NCI-H1694 (cell line): ENCODE measurements around the gene KRTAP22-1.

Experiments used
- DNase-seq: peaks from one replicate; lab custom pipeline; 2025; lab: John Stamatoyannopoulos, UW

The KRTAP22-1 gene

DNA sequence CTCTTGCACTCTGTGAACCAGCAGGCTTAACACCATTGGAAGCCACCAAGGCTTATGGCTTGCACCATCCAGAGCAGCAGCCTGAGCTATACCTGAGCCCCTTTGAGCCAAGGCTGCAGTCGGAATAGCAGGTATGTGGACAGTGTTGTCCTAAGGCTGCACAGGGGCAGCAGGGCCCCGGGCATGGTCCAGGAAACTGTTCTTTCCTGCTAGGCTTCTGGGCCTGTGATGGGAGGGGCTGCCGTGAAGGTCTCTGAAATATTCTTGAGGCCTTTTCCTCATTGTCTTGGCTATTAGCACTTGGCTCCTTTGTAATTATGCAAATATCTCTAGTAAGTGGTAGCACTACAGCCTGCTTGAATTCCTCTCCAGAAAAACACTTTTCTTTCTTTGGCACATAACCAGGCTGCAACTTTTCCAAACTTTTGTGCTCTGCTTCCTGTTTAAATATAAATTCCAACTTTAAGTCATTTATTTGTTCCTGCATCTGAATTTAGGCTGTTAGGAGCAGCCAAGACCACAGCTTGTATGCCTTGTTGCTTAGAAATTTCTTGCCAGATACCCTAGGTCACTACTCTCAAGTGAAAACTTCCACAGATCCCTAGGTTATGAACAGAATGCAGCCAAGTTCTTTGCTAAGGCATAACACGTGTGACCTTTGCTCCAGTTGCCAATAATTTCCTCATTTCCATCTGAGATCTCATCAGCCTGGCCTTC lies 24.7 kb downstream of the KRTAP22-1 start:
- DNase-seq: no peak

DNA sequence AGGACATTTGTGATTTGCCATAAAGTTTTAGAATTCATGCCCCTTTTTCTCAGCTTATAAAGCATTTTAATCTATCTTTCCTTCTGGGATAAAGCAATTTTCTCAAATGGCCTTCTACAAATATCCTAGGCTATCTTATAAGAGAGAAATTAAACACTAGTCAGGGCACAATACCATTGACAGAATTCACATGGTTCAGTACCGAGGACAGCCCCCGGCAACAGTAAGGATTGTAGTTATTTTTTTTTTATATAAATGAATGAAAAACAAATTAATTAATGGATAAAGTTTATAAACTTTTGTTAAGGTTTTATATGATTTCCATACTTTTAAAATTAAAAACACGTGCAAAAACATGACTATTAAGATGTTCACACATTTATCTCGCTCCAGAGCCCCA lies 27.2 kb downstream of the KRTAP22-1 start:
- DNase-seq: no peak

DNA sequence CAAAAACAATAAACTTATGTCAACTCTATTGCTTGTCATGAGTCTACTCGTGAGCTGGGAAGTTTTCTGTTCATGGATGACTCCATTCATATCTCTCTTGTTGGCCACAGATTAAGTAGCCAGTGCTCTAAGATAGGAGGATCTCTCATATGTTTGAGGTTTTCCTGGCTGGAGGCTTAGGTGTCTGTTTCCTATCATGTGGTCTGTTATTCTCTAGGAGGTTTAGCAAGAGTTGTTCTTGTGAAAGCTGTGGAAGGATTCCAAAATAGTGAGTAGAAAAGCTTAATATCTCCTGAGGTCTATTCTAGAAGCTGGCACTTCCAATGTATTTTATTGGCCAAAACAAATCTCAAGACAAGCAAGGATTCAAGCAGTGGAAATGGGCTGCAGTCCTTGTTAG lies 28.3 kb downstream of the KRTAP22-1 start:
- no peak for DNase-seq

DNA sequence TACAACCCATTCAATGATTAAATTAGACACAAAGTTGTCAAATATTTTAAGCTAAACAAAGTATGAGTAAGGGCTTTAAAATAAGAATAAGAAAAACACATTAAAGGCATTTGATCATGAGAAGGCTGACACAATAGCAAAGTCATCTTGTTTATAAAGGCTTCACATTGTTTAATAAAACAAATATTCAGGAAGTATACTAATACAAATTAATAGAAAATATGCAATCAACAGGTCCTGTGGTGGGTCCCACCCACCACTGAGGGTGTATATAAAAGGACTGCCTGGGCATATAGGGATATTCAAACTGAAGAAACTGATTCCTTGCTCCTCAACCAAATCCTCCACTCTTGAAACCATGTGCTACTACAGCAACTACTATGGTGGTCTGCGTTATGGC lies 34.0 kb downstream of the KRTAP22-1 start, which contains the start of gene KRTAP20-2:
Gene KRTAP20-2 (plus strand): TSS at position 301 of the 400 bp plus-strand sequence. CDS start 58 bp downstream, at position 359.
- DNase-seq: no peak

DNA sequence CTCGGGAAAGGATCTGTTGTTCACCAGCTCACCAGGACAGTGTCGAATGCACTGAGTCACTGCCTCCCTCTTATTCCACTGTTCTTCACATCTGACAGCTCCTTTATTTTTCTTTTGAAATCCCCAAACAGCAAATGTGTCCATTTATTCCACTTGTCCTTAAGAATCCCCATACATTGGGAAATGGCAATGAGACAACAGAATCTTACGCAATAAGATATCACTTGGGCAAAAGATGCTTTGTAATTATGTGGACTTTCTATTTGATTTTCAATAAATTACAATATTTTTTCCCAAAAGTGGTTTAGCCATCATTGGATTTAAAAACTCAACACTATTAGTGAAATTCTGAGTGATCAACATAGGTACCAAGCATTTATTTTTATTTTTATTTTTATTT lies 37.8 kb downstream of the KRTAP22-1 start:
- no peak for DNase-seq

DNA sequence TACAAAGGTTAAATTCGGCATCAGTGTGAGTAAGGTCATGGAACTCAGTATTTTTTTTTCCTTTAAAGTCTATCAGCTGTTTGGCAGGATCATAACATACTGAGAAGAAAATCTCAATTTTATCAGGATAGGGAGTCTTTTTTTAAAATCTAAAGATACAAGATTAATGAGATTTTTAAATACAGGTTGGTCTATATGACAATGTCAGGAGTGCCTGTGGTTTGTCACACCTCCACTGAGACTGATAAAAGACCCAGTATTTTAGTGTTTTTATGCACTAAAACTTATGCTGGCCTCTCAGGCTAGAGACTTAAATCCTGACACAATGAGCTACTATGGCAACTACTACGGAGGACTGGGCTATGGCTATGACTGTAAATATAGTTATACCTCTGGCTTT lies 41.7 kb downstream of the KRTAP22-1 start, which contains the start of gene KRTAP20-3:
Gene KRTAP20-3 (plus strand): TSS at position 301 of the 400 bp plus-strand sequence.
- DNase-seq: no peak

DNA sequence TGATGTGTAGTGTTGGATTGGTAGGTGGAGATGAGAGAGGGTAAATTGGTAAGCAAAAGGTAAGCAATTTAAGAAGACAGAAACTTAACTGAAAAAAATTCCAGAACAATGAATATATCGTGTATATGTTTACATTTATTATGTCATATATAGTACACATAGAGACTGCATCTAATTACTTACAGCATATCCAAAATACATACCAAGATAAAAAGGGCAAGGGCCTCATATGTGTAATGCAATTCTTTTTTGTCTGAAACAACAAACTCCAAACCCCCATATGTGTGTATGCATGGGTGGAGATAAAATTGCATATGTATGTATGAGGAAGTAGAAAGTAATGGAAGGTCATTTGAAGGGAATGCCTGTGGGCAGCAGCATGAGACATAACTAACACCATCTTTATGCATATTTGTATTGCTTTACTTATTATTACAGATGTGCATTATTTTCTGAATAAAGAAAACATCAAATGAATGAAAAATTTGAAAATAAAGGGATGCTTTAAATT lies 46.1 kb downstream of the KRTAP22-1 start:
- DNase-seq: no peak
